EH (cell line): Measurements from ENCODE around the gene HSPA12B.

Experiments
- DNase-seq: peaks from one replicate; pipeline ENCODE4 v3.0.0-alpha.2; 2015; ENCODE audit warnings: low read depth

Gene HSPA12B

DNA sequence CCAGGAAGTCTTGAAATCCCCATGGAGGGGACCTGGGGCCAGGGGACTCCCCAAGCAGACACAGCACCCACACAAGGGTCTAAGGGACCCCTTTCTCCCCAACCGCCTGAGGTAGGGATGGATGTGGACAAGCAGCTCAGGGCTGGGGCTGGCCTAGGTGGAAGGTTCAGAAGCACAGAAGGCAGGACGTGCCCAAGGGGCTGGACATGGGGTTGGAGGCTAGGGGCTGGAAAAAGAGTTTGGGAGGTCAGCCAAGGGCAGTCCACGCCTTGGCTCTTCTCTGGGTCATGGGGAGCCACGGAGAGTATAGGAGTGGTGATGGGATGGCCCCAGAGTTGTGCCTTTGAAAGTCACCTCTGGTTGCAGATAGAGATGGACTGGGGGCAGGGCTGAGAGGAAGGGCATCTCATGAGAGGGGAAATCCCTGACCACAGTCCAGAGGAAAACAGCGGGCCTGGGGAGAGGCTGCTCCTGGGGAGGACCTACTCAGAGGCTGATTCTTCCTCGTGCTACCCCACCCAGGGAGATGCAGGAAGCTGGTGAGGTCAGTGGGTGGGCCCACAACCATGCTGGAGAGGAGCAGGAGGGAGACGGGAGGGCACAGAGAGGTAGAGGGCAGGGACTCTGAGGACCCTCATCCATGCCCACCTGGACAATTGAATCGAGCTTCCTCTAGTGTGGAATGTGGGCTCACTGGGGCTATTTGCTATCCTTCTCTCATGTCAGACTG, 2.5 kb upstream of the HSPA12B start:
- no peak for DNase-seq

DNA sequence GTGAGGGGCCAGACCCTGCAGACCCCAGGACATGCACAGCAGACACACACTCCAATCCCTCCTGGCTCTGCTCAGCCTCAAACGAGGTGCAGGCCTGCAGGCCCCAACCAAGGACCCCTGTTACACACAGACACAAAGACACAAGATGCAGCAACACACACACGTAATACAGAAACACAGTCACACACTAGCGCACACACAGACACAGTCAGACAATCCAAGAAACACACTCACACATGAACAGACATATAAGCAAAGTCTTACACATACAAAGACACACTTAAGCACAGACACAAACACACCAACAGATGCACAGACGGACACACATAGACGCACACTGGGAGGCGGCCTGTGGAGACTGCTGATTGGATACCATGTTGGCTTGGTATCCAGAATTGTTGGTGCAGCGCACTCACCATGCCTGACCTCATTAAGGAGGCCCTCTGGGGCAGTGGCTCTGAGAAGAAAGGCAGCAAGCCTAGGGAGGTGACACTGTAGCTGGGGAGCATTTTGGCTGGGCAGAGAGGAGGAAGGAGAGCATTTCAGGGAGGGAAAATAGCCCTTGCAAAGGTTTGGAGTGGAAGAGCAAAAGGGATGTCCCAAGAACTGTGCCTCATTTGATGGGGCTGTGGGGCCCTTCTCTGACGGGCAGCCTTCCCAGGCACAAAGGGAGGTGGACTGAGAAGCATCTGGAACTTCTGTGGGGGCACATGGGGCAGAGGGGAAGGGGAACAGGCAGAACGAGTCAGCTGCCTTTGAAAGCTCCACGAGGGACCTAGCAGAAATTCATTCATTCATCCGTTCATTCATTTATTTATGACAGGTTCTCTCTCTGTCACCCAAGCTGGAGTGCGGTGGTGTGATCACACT, 1.4 kb upstream of the HSPA12B start:
- no peak for DNase-seq

DNA sequence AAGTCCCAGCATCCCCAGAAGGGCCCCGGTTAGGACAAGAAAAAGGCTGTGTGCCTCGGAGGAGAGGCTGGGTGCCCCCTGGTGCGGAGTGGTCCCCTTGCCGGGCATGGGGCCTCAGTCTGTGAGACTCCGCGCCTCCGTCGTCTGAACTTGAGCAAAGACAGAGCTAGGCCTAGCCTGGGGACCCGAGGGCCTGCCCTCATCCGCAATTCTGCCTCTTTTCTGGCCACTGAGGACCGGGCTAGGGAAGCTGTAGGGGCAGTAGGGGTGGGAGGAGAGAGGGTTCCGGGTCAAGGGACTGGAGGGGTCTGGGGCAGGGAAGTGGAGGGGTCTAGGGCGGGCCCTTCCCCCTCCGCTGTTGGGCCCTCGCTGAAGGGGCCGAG, 550 bp upstream of the HSPA12B start:
- DNase-seq = no peak

DNA sequence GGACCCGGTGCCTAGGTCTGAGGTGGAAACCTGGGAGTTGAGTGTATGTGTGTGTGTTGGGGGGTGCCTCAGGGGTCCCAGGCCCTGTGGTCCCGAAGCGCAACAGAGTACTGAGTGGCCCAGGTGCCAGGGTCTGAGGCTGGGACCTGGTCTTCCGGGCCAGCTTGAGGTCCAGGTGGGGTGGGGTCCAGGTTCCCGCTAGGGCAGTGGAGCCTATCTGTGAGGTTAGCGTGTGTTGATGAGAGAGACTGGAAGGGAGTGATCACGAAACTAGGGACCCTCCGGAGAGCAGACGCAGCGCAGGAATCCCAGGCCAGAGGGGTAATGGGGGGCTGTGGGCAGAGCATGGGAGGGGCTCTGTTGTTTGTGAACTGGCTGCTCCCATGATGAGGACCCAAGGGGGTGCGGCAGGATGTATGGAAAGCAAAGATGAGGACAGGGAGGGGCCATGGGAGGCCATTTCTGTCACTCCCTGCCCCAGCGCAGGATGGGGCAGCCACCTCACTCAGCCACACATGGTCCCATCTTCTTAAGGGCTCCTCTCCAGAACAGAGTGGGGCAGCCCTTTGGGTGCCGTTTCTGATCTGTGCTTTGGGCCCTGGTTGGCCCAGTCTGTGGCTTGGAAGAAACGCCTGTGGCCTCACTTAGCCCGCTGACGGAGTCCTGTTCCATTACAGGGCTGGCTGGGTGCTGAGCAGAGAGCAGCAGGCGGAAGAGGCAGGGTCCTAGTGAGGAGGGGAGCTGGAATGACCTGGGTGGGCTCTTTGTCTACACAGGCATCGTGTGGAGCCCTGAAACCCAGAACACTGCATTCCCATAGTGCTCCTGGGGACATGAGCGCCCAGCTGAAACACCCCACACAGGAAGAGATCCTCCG, 872 bp downstream of the HSPA12B start:
- no peak for DNase-seq

DNA sequence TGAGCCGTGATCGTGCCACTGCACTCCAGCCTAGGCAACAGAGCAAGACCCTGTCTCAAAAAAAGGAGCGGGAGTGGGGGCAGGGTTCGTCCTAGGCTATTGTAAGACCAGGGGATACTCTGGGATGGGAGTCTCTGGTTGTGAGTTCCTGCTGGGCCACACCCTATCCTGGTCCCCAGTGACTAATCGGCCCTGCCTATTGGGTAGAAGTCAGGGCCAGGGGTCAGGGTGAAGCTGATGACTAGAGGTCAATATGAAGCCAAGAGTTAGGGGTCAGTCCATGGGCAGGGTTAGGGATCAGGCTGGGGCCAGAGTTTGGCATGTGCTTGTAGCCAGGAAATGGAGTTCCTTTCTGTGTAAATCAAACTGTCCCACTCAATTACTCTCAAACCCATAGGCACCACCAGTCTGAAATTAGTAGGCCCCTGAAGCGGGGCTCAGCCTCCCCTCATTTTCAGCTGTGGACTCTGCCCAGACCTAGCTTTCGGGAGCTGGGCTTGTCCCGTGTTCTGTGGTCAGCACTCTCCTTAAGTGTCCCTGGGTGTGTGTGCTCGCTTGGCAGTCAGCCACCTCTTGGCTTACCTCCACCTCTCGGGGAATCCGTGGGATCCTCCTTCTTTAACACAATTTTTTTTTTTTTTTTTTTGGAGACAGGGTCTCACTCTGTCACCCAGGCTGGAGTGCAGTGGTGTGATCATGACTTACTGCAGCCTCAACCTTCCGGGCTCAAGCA, 1.8 kb downstream of the HSPA12B start:
- no peak for DNase-seq

DNA sequence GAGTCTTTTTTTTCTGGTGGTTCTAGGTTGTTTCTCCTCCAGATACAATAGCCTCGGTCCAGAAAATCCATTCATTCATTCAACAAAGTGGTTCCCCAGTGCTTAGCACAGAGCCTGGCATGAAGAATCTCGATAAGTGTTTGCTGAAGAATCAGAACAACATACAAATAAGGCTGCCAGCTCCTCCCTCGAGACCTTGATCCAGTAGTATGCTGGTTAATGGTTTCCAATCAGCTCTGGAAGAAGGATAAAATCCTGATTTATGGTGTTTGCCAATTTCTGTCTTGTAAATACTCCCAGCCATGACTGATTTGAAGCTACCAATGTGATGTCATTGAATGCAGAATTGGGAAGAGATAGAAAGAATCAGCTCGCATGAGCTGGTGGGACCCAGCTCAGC, 3.3 kb downstream of the HSPA12B start:
- no peak for DNase-seq

DNA sequence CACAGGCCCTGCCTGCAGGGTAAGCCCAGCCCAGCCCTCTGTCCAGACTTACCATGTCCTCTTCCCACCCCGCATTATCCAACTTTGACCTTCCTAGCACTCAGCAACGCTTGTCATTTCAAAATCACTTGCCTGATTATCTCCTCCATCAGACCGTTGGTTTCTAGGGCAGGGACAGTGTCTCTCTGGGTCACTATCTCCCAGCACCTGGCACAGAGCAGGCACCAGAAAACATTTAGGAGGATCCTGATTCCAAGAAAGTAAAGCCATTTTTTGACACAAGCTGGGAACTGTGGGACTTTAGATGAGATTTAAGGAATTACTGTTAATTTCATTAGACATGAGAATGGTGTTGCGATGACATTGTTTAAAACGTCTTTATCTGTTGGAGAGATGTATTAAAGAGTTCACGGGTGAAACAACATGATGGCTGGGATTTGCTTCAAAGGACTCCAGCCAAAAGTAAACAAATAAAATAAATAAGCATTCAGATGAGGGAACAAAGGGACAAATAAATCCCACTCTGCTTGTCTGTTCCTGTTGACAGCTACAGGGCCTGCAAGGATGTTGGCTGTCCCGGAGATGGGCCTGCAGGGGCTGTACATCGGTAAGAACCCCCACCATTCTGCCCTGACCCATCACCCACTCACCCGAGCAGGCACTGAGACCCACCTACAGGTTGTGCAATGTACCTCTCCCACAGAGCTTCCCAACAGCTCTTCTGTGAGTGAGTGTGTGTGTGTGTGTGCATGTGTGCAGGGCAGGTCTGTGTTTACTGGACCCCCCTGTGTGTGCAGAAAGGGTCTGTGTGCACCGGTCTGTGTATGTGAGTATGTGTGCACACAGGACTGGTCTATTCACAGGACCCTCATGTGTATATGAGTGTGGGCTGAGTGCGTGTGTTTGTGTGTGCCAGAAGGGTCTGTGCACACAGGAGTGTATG, 5.9 kb downstream of the HSPA12B start:
- no peak for DNase-seq

DNA sequence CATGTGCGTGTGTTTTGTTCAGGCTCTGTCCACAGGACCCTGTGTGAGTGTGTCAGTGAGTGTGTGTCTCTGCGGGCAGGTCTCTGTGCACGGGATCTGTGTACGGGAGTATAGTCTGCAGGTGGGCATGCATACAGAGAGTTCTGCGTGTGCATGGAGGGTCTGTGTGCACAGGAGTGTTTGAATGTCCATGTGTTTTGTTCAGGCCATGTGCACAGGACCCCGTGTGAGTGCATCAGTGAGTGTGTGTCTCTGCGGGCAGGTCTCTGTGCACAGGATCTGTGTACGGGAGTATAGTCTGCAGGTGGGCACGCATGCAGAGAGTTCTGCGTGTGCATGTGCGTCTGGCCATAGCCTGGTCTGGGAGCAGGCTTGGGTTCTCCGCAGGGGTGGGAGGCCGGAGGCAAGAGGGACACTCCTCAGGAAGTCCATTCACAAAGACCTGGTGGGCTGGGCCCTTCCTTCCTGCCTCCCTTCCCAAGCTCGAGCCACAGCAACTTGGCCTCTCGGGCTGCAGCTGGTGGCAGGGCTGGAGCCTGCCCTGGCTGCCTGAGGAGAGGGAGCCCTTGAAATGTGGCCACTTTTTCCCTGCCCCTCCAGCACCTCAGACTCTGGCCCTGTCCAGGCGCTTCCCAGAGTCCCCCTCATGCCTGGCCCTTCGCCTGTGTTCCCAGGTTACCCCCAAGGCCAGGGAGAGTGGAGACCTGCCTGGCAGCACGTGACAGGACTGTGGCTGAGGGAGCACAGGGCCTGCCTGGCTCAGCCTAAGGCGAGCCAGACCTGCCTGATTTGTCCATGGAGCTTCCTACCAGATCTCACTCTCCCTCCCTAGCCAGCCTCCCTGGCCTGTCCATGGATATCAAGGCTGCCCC, 6.8 kb downstream of the HSPA12B start:
- no peak for DNase-seq

DNA sequence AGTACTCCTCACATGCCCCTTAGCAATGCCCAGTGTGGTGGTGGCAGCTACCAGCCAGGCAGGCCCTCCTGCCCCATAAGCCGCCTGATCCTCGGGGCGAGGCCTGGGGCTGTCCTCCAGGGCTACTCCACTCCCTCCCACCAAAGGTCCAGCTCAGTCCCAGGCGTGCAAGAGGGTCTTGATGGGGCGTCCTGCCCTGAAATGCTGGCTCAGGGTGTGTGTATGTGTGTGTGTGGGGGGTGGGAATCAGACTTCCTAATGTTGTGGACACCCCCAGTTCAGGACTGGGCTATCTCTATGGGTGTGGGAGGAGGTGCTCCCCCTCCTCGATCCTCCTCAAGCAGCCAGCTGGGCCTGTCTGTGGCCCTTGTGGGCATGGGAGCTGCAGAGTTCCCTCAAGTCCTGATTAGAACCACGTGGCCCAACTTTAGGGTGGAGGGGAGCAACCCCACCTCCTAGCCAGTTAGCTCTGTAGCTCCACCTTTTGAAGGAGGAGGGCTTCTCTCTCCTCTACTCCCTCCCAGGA, 7.5 kb downstream of the HSPA12B start:
- no peak for DNase-seq

DNA sequence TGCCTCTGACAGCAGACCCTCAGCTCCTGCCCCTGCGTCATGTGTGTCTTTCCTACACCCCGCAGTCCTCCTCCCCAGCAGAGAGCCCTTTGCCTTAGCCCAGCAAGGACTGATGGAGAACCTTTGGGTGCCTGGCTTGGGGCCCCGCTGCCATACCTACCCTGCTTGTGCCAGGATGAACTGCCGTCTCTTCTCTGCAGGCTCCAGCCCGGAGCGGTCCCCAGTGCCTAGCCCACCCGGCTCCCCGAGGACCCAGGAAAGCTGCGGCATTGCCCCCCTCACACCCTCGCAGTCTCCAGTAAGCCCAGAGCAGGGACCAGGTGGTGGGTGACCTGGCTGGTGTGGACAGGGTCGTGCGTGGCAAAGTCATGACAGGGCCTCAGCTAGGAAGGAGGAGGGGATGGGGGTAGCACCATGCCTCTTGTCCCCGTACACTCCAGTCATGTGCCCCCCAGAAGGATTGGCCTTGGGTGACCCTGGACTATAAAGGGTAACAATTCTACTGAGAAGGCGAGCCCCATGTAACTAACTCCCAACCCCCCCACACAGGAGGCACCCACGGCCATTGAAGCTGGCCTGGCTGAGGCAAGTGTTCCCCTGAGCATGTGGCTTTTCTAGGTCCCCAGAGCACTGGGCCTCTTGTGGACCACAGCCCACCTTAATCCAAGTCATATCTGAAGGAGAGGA, 8.3 kb downstream of the HSPA12B start:
- DNase-seq = no peak

DNA sequence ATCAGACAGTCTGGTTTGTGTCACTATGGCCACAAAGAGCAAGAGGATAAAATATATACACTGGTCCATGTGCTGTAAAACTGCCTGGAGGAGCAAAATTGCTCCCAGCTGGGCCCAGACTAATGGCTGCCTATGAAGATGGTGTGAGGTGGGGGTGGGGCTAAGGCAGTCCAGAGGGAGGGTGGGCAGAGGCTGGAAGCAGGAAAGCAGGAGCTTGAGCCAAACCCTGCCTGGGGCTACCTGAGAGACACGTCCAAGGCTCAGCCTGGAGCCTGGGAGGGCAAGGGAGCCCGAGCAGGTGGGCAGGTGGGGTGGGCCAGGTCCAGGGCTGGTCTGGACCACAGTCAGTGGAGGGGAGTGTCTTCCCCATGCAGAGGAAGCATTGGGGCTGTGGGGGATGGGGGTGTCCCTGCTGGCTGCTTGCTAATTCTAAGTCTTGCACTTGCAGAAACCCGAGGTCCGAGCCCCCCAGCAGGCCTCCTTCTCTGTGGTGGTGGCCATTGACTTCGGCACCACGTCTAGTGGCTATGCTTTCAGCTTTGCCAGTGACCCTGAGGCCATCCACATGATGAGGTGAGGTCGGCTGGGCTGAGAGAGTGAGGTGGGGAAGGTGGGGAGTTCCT, 9.5 kb downstream of the HSPA12B start:
- no peak for DNase-seq

DNA sequence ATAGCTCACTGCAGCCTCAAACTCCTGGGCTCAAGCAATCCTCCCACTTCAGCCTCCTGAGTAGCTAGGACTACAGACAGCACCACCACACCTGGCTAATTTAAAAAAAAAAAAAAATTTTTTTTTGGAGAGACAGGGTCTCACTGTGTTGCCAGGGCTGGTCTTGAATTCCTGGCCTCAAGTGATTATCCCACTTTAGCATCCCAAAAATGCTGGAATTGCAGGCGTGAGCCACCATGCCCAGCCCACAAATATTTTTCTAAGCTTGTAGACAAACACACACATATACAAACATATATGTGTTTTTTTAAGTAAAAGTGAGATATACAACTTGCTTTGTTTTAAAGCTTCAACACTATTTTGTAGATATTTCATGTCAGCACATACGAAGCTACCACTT, 10.8 kb downstream of the HSPA12B start:
- no peak for DNase-seq

DNA sequence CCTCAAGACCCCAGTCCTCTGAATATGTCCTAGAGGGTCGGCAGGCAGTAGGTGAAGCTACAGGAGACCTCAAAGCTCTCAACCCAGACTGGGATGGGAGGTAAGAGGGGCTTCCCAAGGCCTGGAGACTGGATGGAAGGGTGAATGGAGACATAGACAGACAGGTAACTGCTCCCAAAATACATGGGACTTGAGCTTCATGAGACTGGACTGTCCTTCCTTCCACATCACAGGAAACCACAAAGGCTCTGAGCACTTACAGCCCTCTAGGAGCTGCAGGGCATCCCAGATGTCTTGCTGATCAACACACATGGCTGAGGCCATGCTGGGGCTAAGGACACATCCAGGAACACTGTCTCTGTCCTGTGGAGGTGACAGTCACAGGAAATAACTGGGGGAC, 11.6 kb downstream of the HSPA12B start:
- no peak for DNase-seq

DNA sequence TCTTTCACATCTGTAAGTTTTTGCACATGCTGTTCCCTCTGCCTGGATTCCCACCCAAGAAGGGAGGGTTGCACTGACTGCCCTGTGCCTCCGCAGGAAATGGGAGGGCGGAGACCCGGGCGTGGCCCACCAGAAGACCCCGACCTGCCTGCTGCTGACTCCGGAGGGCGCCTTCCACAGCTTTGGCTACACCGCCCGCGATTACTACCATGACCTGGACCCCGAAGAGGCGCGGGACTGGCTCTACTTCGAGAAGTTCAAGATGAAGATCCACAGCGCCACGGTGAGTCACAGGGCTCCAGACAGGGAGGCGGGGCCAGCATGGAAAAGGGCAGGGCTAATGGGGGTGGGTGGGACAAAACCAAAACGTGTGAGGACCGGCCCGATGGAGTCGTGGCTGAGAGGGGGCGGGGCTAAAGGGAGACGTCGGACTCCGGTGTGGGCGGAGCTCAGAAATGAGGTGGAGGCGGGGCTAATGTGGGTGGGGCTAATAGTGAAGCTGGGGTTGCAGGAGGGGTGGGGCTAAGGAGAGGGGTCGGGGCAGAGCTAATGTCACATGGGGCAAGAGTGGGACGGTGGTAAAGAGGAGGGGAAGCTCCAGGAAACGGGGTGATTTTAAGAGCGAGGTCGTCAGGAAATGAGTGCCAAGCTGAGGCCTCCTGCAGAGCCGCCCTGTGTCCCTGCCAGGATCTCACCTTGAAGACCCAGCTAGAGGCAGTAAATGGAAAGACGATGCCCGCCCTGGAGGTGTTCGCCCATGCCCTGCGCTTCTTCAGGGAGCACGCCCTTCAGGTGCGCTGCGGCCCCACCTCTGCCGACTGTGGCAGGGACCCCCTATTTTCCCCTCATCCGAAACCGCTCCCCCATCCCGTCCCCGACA, 12.6 kb downstream of the HSPA12B start:
- no peak for DNase-seq

DNA sequence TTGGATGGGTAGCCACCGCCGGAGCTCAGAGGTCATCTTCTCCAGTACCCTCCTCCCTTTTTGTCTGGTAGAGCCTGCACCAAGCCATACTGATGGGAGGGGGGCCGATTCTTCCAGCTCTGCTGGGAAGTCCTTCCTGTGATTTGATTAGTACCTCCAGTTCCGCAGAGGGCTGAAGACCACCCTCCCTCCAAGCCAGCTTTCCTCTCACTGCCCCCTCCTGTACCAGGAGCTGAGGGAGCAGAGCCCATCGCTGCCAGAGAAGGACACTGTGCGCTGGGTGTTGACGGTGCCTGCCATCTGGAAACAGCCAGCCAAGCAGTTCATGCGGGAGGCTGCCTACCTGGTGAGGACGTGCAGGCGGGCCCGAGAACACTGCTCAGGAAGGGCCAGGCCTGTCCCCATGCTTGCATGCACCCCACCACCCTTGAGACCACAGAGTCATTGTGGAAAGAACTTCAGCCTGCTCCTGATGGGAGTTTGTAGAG, 13.2 kb downstream of the HSPA12B start:
- DNase-seq = no peak

DNA sequence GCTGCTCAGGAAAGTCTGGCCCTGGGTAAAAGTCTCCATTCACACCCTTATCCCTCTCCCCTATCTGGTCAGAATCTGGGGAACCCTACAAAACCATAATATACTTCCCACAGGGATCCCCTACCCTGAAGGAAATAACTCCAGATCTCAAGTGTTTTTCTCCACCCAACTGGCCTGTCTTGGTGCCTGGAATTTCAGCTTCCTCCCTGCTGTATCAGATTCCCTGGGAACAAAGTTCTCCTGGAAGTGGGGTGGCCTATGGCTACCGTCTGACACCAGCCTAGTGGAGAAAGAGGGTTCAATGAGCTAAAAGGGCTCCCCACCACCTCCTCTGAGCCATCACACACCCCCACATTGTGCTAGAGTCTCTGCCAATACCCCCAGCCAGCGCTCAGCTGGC, 15.0 kb downstream of the HSPA12B start:
- no peak for DNase-seq

DNA sequence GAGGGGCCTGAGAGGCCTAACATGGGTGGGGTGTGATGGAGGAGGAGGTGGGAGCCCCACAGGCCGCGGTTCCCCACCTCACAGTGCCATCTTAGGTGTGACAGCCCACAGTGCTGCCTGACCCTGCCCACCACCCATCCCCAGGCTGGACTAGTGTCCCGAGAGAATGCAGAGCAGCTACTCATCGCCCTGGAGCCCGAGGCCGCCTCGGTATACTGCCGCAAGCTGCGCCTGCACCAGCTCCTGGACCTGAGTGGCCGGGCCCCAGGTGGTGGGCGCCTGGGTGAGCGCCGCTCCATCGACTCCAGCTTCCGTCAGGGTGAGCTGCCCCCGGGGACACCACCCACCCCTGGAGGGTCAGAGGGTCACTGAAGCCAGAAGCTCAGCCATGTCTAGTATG, 15.6 kb downstream of the HSPA12B start:
- DNase-seq = no peak
